Activated T-cell treated with anti-CD3 and anti-CD28 coated beads for 24 hours (primary cell): Measurements from ENCODE around the gene KLRC4.
"Not testable (repeated sequence)": the region's sequence is repeated elsewhere in the genome, so short reads cannot be mapped to it uniquely, and the experiment has no call there.

Source experiments
- DNase-seq: peaks from one replicate; pipeline ENCODE4 v3.0.0-alpha.2; 2020; ENCODE audit warnings: low read depth

KLRC4 gene

GRCh38 chr12:10397296-10397695 is 12.3 kb downstream of the KLRC4 start:
- DNase-seq, result no peak

- DNase-seq, result not testable (repeated sequence)
These were observed 13.4 kb downstream of the KLRC4 start for GRCh38 chr12:10396176-10396575.

GRCh38 chr12:10395390-10395998 is 14.1 kb downstream of the KLRC4 start:
- DNase-seq, result no peak

GRCh38 chr12:10394531-10395152 is 14.9 kb downstream of the KLRC4 start:
- not testable (repeated sequence) for DNase-seq

GRCh38 chr12:10393291-10393690 is 16.3 kb downstream of the KLRC4 start:
- no peak for DNase-seq

- DNase-seq, result no peak
These were observed 17.1 kb downstream of the KLRC4 start for GRCh38 chr12:10392394-10392930.

- not testable (repeated sequence) for DNase-seq
These were observed 18.6 kb downstream of the KLRC4 start for GRCh38 chr12:10390991-10391390.

- no peak for DNase-seq
These were observed 19.7 kb downstream of the KLRC4 start, which contains the start of gene KLRK1 for GRCh38 chr12:10389904-10390303. KLRK1 (minus strand) TSS chr12:10390041; CDS start chr12:10388810, 1,231 bp downstream.

GRCh38 chr12:10388624-10389413 is 20.7 kb downstream of the KLRC4 start:
- DNase-seq, result no peak

GRCh38 chr12:10387498-10387897 is 22.1 kb downstream of the KLRC4 start:
- DNase-seq, result not testable (repeated sequence)

GRCh38 chr12:10386857-10387256 is 22.7 kb downstream of the KLRC4 start:
- DNase-seq, result no peak

GRCh38 chr12:10385166-10385613 is 24.4 kb downstream of the KLRC4 start:
- DNase-seq, result no peak

- no peak for DNase-seq
These were observed 25.4 kb downstream of the KLRC4 start for GRCh38 chr12:10384191-10384590.

GRCh38 chr12:10381928-10382628 is 27.5 kb downstream of the KLRC4 start:
- no peak for DNase-seq

GRCh38 chr12:10378737-10379136 is 30.8 kb downstream of the KLRC4 start:
- DNase-seq, result not testable (repeated sequence)

GRCh38 chr12:10374624-10375018 is 34.9 kb downstream of the KLRC4 start:
- DNase-seq, result no peak

- DNase-seq, result no peak
These were observed 37.0 kb downstream of the KLRC4 start for GRCh38 chr12:10372559-10372958.

- not testable (repeated sequence) for DNase-seq
These were observed 37.5 kb downstream of the KLRC4 start for GRCh38 chr12:10371893-10372535.

GRCh38 chr12:10369557-10370415 is 39.8 kb downstream of the KLRC4 start:
- no peak for DNase-seq
